CD4-positive, alpha-beta T cell treated with Interleukin-17A for 1 hour (primary cell): Measurements from ENCODE around the gene PHYKPL.
"Not testable (repeated sequence)": the region's sequence is repeated elsewhere in the genome, so short reads cannot be mapped to it uniquely, and the experiment has no call there.

ENCODE experiments used
- DNase-seq: peaks from one replicate; pipeline ENCODE4 v3.0.0-alpha.2; 2020

PHYKPL gene

DNA sequence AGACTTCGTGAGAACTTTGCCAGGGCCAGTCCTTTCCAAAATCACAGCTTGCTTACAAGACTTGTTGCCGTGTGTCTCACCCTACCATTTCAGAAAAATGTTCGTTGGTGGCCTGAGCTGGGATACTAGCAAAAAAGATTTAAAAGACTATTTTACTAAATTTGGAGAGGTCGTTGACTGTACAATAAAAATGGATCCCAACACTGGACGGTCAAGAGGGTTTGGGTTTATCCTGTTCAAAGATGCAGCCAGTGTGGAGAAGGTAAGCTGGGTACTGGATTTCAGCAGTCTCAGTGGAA is 26.9 kb downstream of the PHYKPL start:
- no peak for DNase-seq

DNA sequence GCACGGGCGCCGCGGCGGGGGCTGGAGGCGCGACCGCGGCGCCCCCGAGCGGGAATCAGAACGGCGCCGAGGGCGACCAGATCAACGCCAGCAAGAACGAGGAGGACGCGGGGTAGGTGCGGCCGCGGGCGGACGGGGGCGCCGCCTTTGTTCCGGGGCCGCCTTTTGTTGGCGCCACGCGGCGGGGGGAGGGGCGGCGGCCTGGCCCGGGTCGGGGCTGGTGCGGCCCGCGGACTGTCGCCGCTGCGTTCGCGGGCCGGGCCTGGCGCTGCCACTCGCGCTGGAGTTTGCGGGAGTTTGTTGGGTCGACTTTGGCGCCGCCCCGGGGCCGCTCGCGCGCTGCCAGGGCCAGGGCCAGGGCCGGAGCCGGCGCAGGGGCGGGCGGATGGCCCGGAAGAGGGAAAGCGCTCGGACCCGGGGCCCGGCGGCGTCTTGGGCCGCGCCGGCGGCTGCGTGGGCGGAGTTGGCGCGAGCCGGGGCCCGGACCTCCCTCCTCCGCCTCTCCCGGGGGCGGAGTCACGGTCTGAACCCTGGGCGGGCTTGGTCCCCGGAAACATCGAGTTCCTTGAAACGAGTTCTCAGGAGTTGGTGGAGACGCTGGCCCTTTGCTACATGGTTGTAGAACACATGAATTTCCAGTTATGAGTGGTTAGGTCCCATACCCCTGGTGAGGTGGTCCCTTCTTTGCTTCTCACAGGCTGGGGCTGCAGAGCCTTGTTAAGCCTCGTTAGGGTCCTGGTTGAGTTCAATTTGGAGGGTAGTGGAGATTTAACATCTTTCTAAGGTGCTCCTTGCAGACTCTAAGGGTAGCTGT is 27.5 kb downstream of the PHYKPL start:
- peak; percentile 70 for DNase-seq

DNA sequence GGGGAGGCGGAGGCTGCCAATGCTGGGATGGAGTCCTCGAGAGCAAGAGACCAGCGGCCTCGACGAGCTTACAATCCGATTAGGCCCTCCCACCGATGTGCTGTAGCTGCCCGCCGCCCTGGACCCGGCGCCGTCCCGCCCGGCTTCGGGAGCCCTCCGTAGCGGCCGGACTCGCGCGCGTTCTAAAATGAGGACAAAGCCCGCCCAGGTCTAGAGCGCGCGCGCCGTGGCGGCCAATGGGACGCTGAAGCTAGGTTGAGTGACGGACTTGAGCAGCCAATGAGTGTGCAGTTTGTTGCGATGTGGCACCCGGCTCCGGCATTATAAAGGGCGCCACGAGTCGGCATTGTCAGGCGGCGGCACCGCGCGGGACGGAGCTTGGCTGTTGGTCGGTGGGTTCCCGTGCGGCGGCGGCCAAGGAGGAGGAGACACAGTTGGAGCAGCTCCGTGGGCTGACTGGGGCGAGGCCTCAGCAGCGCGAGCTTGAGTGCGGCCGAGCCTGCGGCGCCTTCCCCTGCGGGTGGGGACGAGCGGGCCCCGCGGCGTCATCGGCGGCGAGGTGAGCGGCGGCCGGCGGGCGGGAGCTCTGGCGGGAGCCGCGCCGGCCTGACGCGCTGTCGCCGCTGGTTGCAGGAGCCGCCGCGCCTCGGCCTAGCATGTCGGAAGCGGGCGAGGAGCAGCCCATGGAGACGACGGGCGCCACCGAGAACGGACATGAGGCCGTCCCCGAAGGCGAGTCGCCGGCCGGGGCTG is 28.2 kb downstream of the PHYKPL start, which contains the start of gene HNRNPAB:
TSS of gene HNRNPAB (plus strand) at position 352 of the 753 bp plus-strand sequence. CDS start at position 657, 305 bp downstream.
- peak; percentile 97 for DNase-seq

DNA sequence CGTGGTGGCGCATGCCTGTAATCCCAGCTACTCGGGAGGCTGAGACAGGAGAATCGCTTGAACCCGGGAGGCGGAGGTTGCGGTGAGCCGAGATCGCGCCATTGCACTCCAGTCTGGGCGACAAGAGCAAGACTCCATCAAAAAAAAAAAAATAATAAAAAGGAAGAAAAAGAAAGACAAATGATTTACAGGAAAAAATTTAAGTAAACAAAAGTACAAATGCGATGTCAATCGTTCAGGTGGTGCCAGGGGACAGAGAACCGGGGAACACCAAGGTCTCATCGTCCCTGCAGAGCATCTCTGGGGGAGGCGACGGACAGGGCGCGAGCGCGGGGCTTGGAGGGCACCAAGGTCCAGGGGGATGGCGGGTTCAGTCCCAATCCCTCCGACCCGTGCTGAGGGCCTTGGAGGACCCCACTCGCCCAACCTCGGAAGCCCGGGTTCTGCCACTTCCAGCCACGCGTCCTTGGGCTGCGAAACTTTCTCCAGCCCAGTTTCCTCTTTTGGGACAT is 28.9 kb downstream of the PHYKPL start:
- DNase-seq = peak; percentile 32

DNA sequence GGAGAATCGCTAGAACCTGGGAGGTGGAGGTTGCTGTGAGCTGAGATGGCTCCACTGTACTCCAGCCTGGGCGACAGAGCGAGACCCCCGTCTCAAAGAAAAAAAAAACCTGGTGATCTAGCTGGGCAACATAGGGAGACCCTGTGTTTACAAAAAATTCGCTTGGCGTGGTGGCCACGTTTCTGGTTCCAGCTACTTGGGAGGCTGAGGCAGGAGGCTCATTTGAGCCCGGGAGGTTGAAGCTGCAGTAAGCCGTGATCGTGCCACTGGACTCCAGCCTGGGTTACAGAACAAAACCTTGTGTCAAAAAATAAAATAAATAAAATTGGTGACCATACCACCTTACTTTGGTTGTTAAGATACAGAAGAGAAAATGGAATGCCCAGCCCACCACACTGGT is 30.1 kb downstream of the PHYKPL start:
- no peak for DNase-seq

DNA sequence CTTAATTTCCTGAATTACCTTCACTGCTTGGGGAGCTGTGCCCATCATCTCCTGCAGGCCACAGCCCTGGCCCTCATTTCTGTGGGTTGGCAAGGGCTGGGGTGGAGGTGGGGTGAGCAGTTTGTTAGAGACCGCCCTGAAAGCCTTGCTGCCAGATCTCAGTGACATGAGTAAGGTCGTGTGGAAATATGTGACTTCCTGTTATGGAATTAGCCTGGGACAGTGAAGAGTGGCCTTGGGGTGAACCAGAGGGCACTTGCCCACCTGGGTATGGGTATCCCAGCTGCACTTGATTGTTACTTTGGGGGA is 30.7 kb downstream of the PHYKPL start:
- DNase-seq = no peak

DNA sequence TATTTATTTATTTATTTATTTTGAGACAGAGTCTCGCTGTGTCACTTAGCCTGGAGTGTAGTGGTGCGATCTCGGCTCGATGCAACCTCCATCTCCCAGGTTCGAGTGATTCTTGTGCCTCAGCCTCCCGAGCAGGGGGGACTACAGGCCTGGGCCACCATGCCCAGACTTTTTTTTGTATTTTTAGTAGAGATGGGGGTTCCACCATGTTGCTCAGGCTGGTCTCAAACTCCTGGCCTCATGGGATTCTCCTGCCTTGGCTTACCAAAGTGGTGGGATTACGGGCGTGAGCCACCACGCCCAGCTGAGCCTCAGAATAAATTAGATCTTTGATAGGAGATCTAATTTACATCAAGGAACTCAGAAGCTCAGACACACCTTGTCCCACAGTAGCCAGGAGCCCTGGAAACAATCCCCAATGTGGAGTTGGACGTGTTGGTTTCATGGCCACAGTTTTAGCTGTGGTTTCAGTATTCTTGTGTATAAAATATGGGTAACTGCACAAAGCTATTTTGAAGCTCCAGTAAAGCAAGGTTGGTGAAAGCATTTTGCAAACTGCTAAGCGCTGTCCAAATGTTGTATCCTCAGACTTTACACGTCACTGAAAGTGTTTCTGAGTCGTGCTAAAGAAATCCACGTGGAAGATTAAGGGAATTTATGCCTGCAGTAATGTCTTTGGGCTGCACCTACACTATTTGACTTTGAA is 31.2 kb downstream of the PHYKPL start:
- no peak for DNase-seq

DNA sequence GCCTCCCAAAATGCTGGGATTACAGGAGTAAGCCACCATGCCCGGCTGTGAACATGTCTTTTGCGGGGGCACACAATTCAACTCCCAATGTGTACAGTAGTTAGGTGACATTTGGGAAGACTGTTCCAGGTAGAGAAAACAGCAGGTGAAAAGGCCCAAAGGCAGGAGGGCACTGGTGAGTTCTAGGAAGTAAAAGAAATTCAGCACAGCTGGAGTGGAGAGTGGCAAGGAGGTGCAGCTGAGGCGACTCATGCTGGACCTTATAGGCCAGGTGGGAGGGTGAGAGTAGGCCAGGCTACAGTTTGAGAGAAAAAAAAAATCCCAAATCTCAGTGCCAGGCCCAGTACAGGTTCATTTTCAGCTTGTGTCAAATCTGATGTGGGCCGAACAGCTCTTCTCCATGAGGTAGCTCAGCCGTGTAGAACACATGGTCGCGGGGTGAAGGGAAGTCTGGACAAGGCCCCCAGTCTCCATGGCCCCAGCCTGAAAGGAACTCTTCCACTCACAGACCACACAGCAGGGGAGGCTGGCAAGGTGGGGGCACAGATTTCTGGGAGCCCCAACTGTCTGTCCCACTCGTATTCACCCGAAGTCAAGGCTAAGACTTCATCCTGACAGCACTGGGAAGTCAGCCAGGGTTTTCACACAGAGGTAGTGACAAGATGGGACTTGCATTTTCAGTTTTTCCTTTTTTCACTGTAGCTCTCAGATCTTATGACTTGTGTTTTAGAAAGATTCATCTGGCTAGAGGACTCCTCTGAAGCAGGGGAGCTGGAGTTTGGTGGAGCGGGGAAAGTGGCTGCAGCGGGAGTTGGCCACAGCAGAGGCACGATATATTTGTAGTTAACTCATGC is 32.8 kb downstream of the PHYKPL start:
- no peak for DNase-seq

DNA sequence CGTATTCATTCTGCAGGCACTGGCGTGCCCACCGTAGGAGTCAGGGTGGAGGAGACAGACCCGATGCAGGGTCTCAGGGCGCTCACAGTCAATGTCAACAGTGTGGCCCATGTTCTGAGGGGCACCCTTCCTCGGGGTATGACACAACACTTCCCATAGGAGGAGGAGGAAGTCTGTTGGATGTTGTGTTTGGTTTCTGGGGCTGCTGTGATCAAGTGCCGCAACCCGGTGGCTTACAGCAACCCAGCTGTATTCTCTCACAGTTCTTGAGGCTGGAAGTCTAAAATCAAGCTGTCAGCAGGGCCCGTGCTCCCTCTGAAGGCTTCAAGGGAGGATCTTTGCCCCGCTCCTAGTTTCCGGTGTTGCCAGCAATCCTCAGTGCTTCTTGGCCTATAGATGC is 33.9 kb downstream of the PHYKPL start:
- no peak for DNase-seq

DNA sequence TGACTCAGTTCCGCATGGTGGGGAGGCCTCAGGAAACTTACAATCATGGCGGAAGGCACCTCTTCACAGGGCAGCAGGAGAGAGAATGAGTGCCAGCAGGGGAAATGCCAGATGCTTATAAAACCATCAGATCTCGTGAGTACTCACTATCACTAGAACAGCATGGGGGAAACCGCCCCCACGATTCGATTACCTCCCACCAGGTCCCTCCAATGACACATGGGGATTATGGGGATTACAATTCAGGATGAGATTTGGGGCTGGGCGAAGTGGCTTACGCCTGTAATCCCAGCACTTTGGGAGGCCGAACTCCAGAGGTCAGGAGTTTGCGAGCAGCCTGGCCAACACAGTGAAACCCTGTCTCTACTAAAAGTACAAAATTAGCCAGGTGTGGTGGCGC is 34.5 kb downstream of the PHYKPL start:
- not testable (repeated sequence) for DNase-seq

DNA sequence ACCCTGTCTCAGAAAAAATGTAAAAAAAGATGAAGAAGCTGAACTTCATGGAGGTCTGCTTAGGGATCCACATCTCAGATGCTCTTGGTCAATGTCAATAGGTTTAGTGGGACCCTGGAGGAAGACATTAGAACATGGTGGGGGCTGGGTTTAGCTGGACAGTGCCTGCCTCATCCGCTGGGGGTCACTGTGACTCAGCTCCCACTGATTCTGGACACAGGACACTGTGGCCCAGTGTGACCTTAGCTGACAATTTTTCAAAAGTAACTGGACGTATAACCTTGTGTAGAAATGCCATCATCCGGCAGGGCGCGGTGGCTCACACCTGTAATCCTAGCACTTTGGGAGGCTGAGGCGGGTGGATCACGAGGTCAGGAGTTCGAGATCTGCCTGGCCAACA is 35.6 kb downstream of the PHYKPL start:
- DNase-seq = no peak

DNA sequence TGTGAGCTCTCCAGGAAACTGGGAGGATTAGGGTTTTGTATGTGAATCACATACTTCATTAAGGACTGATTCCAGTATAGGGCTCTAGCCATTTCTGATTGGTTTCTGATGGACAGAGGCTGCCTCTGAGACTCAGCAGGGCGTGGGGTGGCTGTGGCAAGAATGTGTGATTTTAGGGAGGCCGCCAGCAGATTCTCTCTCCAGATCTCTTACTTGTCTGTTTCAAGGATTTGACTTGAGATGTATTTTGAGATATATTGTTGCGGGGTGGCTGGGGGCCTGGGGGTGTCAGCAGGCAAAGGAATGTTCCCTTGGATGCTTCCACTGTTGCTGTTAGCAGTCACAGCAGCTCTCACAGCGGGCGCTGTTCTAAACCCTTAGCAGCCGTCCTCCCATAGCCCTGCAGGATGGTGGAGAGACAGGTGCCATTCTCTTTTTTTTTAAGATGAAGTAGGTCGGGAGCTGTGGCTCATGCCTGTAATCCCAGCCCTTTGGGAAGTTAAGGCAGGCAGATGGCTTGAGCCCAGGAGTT is 36.3 kb downstream of the PHYKPL start:
- DNase-seq = no peak

DNA sequence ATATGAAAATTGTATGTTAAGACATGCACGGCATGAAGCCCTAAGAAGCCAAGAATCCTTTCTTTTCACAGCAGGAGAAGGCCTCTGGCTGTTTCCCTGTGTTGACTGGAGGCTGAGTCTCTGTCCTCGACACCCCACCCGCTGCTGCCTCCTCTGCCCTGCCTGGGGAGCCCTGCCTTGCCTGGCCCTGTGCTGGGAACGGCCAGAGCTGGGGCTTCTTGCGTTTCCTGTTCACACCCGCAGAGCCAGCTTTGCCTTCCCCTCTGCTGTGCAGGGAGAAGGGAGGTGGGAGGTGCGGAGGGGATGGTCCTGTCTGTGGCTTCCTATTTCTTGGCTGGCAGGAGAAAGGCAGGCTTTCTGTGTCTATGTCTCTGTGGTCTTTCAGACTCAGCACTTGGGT is 38.6 kb downstream of the PHYKPL start:
- no peak for DNase-seq

DNA sequence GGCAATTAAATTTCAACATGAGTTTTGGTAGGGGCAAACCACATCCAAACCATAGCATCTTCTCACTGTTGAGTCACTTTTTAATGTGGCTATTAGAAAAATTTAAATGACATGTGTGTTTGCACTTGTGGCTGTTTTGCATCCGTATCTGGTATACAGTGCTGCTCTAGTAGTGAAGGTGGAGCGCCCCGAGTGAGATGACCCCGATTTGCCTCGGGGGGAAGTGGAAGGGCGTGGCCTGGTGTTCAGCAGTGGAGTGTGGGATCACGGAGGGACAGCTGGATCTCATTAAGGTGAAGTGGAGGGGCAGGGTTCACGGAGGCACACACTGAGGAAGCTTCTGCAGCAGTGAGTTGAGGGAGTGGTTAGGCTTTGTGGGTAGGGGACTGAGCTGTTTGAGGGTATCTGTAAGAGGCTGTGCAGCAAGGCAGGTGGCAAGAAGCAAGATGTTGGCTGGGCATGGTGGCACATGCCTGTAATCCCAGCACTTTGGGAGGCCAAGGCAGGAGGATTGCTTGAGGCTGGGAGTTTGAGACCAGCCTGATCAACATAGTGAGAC is 39.3 kb downstream of the PHYKPL start:
- no peak for DNase-seq

DNA sequence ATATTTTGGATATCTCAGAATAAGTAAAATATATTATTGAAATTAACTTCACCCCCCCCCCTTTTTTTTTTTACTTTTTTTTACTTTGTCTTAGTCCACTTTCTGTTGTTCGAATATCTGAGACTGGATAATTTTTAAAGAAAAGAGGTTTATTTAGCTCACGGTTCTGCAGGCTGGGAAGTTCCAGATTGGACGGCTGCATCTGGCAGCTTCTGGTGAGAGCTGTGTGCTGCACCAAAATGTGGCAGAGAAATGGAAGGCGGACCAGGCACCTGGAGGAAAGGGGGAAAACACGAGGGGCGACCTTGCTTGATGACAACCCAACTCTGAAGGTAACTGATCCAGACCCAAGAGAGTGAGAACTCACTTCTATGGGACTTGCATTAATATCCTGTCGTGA is 39.8 kb downstream of the PHYKPL start:
- DNase-seq = no peak

DNA sequence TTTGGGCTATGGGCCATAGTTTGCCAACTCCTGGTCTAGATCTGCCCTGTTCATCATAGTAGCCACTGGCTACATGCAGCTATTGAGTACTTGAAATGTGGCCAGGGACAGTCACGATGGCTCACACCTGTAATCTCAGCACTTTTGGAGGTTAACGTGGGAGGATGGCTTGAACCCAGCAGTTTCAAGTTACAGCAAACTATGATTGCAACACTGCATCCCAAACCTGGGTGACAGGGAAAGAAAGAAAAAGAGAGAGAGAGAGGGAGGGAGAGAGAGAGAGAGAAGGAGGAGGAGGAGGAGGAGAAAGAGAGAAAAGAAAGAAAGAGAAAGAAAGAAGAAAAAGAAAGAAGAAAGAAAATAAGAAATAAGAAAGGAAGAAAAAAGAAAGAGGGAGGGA is 40.4 kb downstream of the PHYKPL start:
- no peak for DNase-seq

DNA sequence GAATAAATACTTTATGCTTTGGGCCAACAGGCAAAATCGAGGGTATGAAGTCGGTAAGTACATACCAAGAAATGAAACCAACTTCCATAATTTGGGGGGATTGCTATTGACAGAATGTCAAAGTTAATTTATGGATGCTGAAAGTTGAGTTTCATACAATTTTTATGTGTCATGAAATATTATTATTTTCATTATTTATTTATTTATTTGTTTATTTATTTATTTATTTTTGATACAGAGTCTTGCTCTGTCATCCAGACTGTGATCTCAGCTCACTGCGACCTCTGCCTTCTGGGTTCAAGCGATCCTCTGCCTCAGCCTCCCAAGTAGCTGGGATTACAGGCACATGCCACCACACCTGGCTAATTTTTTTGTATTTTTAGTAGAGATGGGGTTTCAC is 40.9 kb downstream of the PHYKPL start:
- no peak for DNase-seq

DNA sequence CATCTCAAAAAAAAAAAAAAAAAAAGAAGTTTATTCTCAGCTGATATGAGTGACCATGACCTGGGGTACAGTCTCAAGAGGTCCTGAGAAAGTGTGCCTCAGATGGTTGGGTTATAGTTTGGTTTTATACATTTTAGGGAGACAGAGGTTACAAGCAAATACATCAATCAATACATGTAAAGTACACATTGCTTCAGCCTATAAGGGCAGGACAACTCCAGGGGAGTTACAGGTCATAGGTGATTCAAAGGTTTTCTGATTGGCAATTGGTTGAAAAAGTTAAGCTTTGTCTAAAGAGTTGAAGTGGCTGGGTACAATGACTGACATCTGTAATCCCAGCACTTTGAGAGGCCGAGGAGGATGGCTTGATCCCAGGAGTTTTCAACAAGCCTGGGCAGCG is 43.2 kb downstream of the PHYKPL start:
- no peak for DNase-seq

DNA sequence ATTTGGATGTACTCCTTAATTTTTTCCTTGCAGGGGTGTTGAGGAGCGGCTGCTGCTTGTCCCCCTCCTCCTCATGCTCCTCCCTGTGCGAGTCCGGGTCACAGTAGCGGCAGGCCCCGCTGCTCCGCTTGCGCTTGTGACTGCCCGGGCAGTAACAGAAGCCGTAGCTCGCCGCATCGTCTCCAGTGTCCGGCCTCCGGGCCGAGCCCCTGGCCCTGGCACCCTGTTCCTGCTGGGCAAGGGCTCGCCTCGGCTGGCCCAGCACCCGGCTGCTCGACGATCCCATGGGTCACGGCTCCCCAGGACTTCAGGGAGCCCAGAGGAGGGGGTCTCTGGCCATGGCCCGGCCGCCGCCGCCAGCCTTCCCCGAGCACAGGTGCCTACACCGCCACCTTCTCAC is 45.6 kb downstream of the PHYKPL start, which contains the start of gene GMCL2:
TSS of gene GMCL2 (minus strand) at position 358 of the 400 bp plus-strand sequence. CDS start at position 286, 72 bp downstream.
- DNase-seq = no peak

DNA sequence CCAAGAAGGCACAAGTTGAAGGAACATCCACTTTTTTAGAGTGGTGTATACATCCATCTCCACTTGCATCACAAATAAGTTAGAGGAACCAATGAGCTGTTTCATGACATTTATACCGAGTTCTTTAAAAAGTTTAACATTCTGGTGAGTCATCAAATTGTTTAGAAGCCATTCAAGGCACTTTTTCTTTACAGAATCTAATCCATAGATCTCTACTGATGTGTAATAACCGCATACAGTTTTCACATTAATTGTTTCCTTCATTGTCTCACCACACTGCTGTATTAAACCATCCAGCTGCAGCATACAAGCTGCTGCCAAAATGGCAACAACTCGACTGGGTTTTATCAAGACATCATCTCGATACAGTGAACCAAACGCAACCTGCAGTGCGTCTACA is 46.2 kb downstream of the PHYKPL start:
- DNase-seq = no peak

DNA sequence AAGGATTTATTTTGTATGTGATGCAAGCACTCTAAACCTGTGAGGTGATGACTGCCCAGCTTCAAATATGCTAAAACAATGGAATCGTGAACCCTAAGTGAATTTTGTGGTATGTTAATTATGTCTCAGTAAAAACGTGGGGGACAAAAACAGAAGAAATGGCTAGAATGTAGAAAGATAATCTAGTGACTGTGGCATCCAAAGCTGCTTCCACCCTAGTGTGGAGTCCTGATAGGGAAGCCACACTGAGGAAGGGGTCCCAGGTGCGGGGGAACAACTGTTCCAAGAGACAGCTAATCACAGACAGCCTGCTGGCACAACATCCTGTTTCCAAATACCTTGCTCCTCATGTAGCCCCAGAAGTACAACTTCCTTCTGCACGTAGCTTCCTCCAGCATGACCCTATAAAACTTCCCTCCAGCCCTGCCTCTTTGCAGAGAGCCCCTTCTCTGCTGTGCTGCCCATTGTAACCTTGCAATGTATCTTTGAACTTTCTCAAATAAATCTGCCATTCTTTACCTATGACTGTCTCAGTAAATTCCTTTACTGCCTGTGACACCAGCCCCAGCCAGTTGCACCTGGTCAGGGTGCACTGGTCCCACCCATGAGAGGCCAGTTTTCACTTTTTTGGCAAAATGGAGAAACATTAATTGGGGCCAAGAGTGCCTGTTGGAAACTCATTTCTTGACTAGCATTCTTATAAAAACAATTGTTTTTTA is 50.3 kb downstream of the PHYKPL start:
- no peak for DNase-seq
